Measurements from ENCODE around the gene SLIT3.

GRCh38 chr5:169294621-169295020, 6.3 kb downstream of the SLIT3 start:
- TF ChIP-seq, protein P1, sequence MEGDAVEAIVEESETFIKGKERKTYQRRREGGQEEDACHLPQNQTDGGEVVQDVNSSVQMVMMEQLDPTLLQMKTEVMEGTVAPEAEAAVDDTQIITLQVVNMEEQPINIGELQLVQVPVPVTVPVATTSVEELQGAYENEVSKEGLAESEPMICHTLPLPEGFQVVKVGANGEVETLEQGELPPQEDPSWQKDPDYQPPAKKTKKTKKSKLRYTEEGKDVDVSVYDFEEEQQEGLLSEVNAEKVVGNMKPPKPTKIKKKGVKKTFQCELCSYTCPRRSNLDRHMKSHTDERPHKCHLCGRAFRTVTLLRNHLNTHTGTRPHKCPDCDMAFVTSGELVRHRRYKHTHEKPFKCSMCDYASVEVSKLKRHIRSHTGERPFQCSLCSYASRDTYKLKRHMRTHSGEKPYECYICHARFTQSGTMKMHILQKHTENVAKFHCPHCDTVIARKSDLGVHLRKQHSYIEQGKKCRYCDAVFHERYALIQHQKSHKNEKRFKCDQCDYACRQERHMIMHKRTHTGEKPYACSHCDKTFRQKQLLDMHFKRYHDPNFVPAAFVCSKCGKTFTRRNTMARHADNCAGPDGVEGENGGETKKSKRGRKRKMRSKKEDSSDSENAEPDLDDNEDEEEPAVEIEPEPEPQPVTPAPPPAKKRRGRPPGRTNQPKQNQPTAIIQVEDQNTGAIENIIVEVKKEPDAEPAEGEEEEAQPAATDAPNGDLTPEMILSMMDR (IDR thresholded peaks at IDR 0.05) = no peak
- no peak for TF ChIP-seq POLR2A (IDR thresholded peaks at IDR 0.05)

Measured in right lobe of liver (tissue), 4 donors.